BJ (cell line): ENCODE data around the gene INPP4A. TPM values are rescaled to one million over a fixed set of nuclear protein-coding genes. Genes with fewer than 3 reads are reported as not detected.

Source experiments
- CTCF ChIA-PET: fragments of 350-600 bp; formaldehyde crosslinking; extraction: SDS; loops from one replicate; lab custom pipeline; 2021; ENCODE audit warnings: antibody characterized with exemption, inconsistent platforms; lab: Yijun Ruan, JAX
- POLR2A ChIA-PET: fragments of 300-600 bp; sonication (Branson Sonifier 250); formaldehyde crosslinking; extraction: SDS; loops from one replicate; lab custom pipeline; 2021; ENCODE audit warnings: antibody characterized with exemption; lab: Charles Lee
- DNase-seq: peaks from one replicate; pipeline ENCODE4 v3.0.0-alpha.2; 2011; ENCODE audit warnings: low read depth
- H3K27me3 ChIP-seq: 2 replicates; pipeline ENCODE4 v1.6.0; 2011; ENCODE audit warnings: low read length; ENCODE audit not compliant: control insufficient read depth, insufficient read depth
- H3K36me3 ChIP-seq: 2 replicates; pipeline ENCODE4 v1.5.1; 2011; ENCODE audit warnings: low read length; ENCODE audit not compliant: control insufficient read depth, insufficient read depth
- H3K4me3 ChIP-seq: 2 replicates; pipeline ENCODE4 v1.5.1; 2011; ENCODE audit warnings: low read depth, mild to moderate bottlenecking, control low read depth, low read length
- polyA plus RNA-seq: library from polyadenylated mRNA; depleted of rRNA; stranded (reverse); fragments of >200 nt; gene quantifications from 2 replicates; pipeline ENCODE4 v1.2.3, GENCODE V29; 2011
- TF ChIP-seq, protein P1 (sequence below): IDR thresholded peaks from 2 replicates; pipeline ENCODE4 v1.5.1; 2011; ENCODE audit warnings: low read depth, mild to moderate bottlenecking, control low read depth, inconsistent platforms, low read length, moderate library complexity; ENCODE audit not compliant: insufficient read depth

Gene INPP4A
- polyA plus RNA-seq, 1 experiment, result 21.0 TPM

GRCh38 chr2:98496750-98497493 is 52.3 kb downstream of the INPP4A start:
- no peak overlapping the region for H3K4me3 ChIP-seq
- TF ChIP-seq, protein P1, sequence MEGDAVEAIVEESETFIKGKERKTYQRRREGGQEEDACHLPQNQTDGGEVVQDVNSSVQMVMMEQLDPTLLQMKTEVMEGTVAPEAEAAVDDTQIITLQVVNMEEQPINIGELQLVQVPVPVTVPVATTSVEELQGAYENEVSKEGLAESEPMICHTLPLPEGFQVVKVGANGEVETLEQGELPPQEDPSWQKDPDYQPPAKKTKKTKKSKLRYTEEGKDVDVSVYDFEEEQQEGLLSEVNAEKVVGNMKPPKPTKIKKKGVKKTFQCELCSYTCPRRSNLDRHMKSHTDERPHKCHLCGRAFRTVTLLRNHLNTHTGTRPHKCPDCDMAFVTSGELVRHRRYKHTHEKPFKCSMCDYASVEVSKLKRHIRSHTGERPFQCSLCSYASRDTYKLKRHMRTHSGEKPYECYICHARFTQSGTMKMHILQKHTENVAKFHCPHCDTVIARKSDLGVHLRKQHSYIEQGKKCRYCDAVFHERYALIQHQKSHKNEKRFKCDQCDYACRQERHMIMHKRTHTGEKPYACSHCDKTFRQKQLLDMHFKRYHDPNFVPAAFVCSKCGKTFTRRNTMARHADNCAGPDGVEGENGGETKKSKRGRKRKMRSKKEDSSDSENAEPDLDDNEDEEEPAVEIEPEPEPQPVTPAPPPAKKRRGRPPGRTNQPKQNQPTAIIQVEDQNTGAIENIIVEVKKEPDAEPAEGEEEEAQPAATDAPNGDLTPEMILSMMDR, result no peak
- no peaks in the 10 kb centered on the region for H3K27me3 ChIP-seq
- H3K36me3 ChIP-seq, result no peaks in the 10 kb centered on the region
- DNase-seq, result no peak
- ChIA-PET POLR2A (no interaction called here), CTCF (interaction anchor here (0.9 kb wide), 1 partner anchor 9 kb away, joined by 3 read pairs; no protein-coding TSS in a partner anchor)

DNA sequence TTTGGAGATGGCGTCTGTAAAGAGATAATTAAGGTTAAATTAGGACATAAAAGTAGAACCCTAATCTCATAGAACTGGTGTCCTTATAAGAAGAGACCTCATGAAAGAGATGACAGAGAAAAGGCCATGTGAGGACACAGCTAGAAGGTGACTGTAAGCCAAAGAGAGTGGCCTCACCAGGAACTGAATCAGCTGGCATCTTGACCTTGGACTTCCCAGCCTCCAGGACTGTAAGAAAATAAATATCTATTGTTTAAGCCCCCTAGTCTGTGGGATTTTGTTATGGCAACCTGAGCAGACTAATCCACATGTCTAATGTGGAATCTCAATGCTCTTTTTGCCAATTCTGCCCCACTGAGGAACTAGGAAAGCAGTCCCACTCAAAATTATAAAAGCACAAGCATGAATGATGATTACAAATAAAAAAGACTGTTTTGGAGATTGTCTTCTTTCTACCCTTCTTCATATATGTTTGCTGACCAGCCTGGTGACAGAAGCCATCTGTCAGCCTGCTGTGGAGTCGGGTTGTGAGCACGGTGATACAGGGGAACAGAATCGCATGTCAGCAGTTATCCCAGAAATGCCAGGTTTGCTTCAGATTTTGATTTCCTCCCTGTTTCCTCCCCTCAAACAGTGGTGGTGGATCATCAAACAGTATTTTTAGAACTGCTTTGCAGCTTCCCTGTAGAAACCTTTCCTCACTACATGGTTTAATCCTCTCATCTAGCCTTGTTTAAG is 54.2 kb downstream of the INPP4A start:
- Histone ChIP-seq H3K27me3 (no peaks in the 10 kb centered on the region), H3K4me3 (no peak overlapping the region), H3K36me3 (no peaks in the 10 kb centered on the region)
- ChIA-PET CTCF (interaction anchor here (1.3 kb wide), 1 partner anchor 11 kb away, joined by 9 read pairs; no protein-coding TSS in a partner anchor), POLR2A (no interaction called here)
- TF ChIP-seq, protein P1, result no peak
- no peak for DNase-seq

DNA sequence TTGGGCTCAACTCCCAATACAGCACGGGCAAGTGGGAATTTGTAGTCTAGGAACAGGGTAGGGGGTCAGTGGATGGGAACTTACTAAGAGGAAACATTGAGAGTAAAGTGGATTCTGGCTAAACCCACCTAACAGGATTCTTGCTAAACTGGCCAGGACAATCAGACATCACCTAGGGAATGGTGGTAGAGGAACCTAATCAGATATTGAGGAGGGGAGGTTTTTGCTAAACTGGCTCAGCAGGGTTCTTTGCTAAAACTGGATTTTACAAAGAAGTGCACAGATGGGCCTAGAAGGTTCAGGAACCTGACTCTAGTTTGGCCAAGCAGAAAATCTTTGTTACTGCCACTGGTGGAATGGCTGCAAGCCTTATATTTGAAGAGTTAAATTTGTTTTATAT is 55.9 kb downstream of the INPP4A start:
- CTCF ChIA-PET, result interaction anchor here (1.4 kb wide), 1 partner anchor 10 kb away, joined by 3 read pairs; no protein-coding TSS in a partner anchor
- DNase-seq, result no peak
- H3K27me3 ChIP-seq, result no peaks in the 10 kb centered on the region
- H3K36me3 ChIP-seq, result no peaks in the 10 kb centered on the region
- POLR2A ChIA-PET, result no interaction called here
- TF ChIP-seq, protein P1, result no peak
- no peak overlapping the region for H3K4me3 ChIP-seq

GRCh38 chr2:98501223-98501622 is 56.6 kb downstream of the INPP4A start:
- Histone ChIP-seq H3K36me3 (no peaks in the 10 kb centered on the region), H3K4me3 (no peak overlapping the region), H3K27me3 (no peaks in the 10 kb centered on the region)
- CTCF ChIA-PET, result interaction anchor here (1.4 kb wide), 1 partner anchor 10 kb away, joined by 3 read pairs; no protein-coding TSS in a partner anchor
- TF ChIP-seq, protein P1, result no peak
- no peak for DNase-seq
- POLR2A ChIA-PET, result no interaction called here

- H3K4me3 ChIP-seq, result no peak overlapping the region
- ChIA-PET POLR2A (no interaction called here), CTCF (no interaction called here)
- TF ChIP-seq, protein P1, result no peak
- no peak for DNase-seq
- H3K27me3 ChIP-seq, result no peaks in the 10 kb centered on the region
- H3K36me3 ChIP-seq, result no peaks in the 10 kb centered on the region
Observed at GRCh38 chr2:98501876-98502275, 57.2 kb downstream of the INPP4A start.
